Fibroblast of villous mesenchyme (primary cell): ENCODE measurements around the gene PRRG4. TPM values are rescaled to one million over a fixed set of nuclear protein-coding genes. Genes with fewer than 3 reads are reported as not detected.

Experiments used
- DNase-seq: peaks from one replicate; pipeline ENCODE4 v3.0.0-alpha.2; 2010; ENCODE audit warnings: low read depth
- H3K4me3 ChIP-seq: 2 replicates; pipeline ENCODE4 v1.5.1; 2011; ENCODE audit warnings: low read depth, mild to moderate bottlenecking, low read length
- CTCF ChIP-seq: IDR thresholded peaks from 2 replicates; pipeline ENCODE4 v1.5.1; 2012; ENCODE audit warnings: low read depth, mild to moderate bottlenecking, low read length; ENCODE audit not compliant: insufficient read depth
- total RNA-seq: library from RNA; depleted of rRNA; stranded (reverse); fragments of >200 nt; gene quantifications from 2 replicates; pipeline ENCODE4 v1.2.3, GENCODE V29; 2012

The PRRG4 gene
- total RNA-seq, 1 donor: under 0.01 TPM

GRCh38 chr11:32839308-32839707, 9.6 kb downstream of the PRRG4 start:
- H3K4me3 ChIP-seq: no peak overlapping the region
- DNase-seq: no peak
- no peak for TF ChIP-seq CTCF

DNA sequence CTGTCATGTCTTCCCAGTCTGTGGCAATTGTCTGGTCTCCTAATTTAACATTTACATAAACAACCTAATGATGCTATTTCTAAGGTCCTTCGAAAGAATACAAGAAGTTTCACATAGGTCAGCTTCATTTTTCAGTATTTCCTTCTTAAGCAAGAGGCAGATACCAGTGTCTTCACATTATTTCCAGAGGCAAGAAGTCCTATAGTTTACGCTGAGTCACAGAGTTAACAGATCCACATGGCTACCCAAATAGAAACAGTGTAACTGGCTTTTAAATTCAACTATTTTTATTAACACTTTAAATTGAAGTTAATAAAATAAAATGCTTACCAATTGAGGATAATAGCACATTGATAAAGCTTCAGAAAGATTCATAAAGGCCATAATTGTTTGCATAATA, 10.9 kb downstream of the PRRG4 start:
- no peak for DNase-seq
- no peak for TF ChIP-seq CTCF
- H3K4me3 ChIP-seq: no peak overlapping the region

DNA sequence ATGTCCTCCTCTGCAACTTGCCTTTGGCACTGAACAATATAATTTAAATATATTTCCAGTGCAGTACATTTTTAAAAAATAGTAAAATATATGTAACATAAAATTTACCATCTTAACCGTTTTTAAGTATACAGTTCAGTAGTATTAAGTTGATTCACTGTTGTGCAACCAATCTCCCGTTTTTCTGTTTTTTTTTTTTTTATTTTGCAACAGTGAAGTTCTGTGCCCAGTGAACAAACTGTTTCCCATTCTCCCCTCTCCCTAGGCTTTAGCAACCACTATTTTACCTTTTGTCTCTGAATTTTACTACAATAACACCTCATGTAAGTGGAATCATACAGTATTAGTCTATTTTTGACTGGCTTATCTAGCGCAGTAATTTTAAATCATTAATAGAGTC, 13.8 kb downstream of the PRRG4 start:
- no peak overlapping the region for H3K4me3 ChIP-seq
- TF ChIP-seq CTCF: no peak
- DNase-seq: no peak

DNA sequence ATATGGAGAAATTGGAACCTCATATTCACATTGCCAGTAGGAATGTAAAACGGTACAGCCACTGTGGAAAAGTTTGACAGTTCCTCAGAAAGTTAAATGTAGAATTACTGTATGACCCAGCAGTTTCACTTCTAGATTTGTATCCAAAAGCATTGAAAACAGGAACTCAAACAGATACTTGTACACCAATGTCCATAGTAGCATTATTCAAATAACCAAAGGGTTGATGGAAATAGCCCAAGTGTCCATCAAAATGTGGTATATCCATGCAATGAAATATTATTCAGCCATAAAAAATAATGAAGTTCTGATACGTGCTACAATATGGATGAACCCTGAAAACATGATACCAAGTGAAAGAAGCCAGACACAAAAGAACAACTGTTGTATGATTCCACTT, 17.8 kb downstream of the PRRG4 start:
- TF ChIP-seq CTCF: no peak
- DNase-seq: no peak
- H3K4me3 ChIP-seq: no peak overlapping the region

DNA sequence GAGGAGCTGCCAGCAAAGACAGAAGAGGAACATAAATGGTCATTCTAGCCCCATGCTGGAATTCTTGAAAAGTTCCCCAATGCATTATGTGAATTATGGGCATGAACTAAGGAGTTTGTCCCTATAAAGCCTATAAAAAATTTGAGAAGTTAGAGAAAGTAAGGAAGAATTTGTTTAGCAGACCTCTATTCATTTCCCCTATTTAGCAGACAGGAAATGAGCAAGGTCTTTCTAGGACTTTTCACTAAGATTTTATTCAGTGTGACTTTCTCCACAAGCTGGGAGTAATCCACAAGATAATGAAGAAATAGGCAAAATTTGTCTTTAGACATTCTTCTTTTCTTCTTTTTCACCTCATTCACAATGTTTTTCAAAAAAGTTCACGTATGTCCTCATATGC, 20.0 kb downstream of the PRRG4 start:
- H3K4me3 ChIP-seq: no peak overlapping the region
- no peak for TF ChIP-seq CTCF
- DNase-seq: no peak

- TF ChIP-seq CTCF: no peak
- no peak overlapping the region for H3K4me3 ChIP-seq
- no peak for DNase-seq
Measured at GRCh38 chr11:32851251-32851650, 21.5 kb downstream of the PRRG4 start.

GRCh38 chr11:32852207-32852606, 22.5 kb downstream of the PRRG4 start:
- TF ChIP-seq CTCF: no peak
- H3K4me3 ChIP-seq: no peak overlapping the region
- DNase-seq: peak; percentile 36
